GM13977 (cell line): ENCODE data around the gene OXGR1.

ENCODE experiments used
- DNase-seq: peaks from one replicate; pipeline ENCODE4 v3.0.0; 2012; ENCODE audit warnings: low spot score
- CTCF ChIP-seq: IDR thresholded peaks from 2 replicates; pipeline ENCODE4 v1.5.1; 2012; ENCODE audit warnings: mild to moderate bottlenecking, control low read depth; ENCODE audit not compliant: insufficient read depth; ENCODE audit errors: extremely low read depth, missing control alignments
- in situ Hi-C: fragments of 300-500 bp; cut with MboI; formaldehyde crosslinking; loops from one replicate; pipeline ENCODE4 v1.12.0; 2022; ENCODE audit warnings: low sequenced_read_pairs, low pct_unique_long_range_greater_than_20kb, mixed read lengths, inconsistent platforms; ENCODE audit not compliant: unreplicated experiment

The OXGR1 gene

GRCh38 chr13:96999091-96999490 is 4.8 kb upstream of the OXGR1 start:
- in situ Hi-C loops: no loop called here
- no peak for TF ChIP-seq CTCF
- DNase-seq: no peak

- DNase-seq: no peak
- in situ Hi-C loops: no loop called here
- TF ChIP-seq CTCF: no peak
Observed at GRCh38 chr13:96998051-96998450, 3.8 kb upstream of the OXGR1 start.

GRCh38 chr13:96996886-96997285 is 2.6 kb upstream of the OXGR1 start:
- no peak for DNase-seq
- TF ChIP-seq CTCF: no peak
- in situ Hi-C loops: no loop called here

- no peak for DNase-seq
- in situ Hi-C loops: no loop called here
- TF ChIP-seq CTCF: no peak
Observed at GRCh38 chr13:96996107-96996506, 1.8 kb upstream of the OXGR1 start.

GRCh38 chr13:96994858-96995243 is 575 bp upstream of the OXGR1 start:
- no peak for TF ChIP-seq CTCF
- DNase-seq: peak; percentile 12
- in situ Hi-C loops: no loop called here

GRCh38 chr13:96993634-96994016 is 651 bp downstream of the OXGR1 start:
- in situ Hi-C loops: no loop called here
- TF ChIP-seq CTCF: no peak

GRCh38 chr13:96992633-96993032 is 1.6 kb downstream of the OXGR1 start:
- in situ Hi-C loops: no loop called here
- no peak for TF ChIP-seq CTCF

More at GRCh38 chr13:96993634-96994016, 651 bp downstream of the OXGR1 start:
- DNase-seq: no peak

More at GRCh38 chr13:96992633-96993032, 1.6 kb downstream of the OXGR1 start:
- DNase-seq: no peak
